Naive thymus-derived CD8-positive, alpha-beta T cell (primary cell): ENCODE measurements around the gene MYOF. TPM values are rescaled to one million over a fixed set of nuclear protein-coding genes. Genes with fewer than 3 reads are reported as not detected.
"Not testable (repeated sequence)": the region's sequence is repeated elsewhere in the genome, so short reads cannot be mapped to it uniquely, and the experiment has no call there.

ENCODE experiments used
- ATAC-seq, 2 donors: fragments of 150-1000 bp; cut with Tn5 transposase in 1 of 2; sonication (Bioruptor Pico), chemical (Tn5 transposase) in 1 of 2; 1 replicate in 1 of 2; 2 replicates in 1 of 2; pipeline ENCODE4 v1.10.0; 2021; ENCODE audit warnings: mild to moderate bottlenecking in 2 of 2, moderate library complexity in 2 of 2
- POLR2A ChIA-PET: fragments of 350-600 bp; sonication (Branson Sonifier 250); formaldehyde crosslinking; loops from one replicate; lab custom pipeline; 2021; ENCODE audit warnings: antibody characterized with exemption; lab: Charles Lee
- DNase-seq, 10 donors: peaks; one replicate each; pipeline versions ENCODE4 v3.0.0 to v3.0.0-alpha.2; 2020 to 2022
- H3K27ac Mint-ChIP-seq, 10 donors: one replicate each; pipeline ENCODE4 v1.8.0; 2020 to 2022; ENCODE audit warnings: mild to moderate bottlenecking in 10 of 10, mixed read lengths in 10 of 10, moderate library complexity in 4 of 10, inconsistent platforms in 1 of 10
- H3K27me3 Mint-ChIP-seq, 5 donors: one replicate each; pipeline ENCODE4 v1.8.0; 2021 to 2022; ENCODE audit warnings: mixed read lengths in 5 of 5
- H3K36me3 Mint-ChIP-seq, 3 donors: one replicate each; pipeline ENCODE4 v1.8.0; 2020 to 2022; ENCODE audit warnings: mixed read lengths in 3 of 3, mild to moderate bottlenecking in 2 of 3, inconsistent platforms in 1 of 3
- H3K4me1 Mint-ChIP-seq, 4 donors: one replicate each; pipeline ENCODE4 v1.8.0; 2021 to 2022; ENCODE audit warnings: mixed read lengths in 4 of 4
- H3K4me3 Mint-ChIP-seq, 10 donors: one replicate each; pipeline ENCODE4 v1.8.0; 2020 to 2022; ENCODE audit warnings: mild to moderate bottlenecking in 10 of 10, mixed read lengths in 10 of 10, moderate library complexity in 6 of 10, inconsistent platforms in 1 of 10
- H3K9me3 Mint-ChIP-seq, 9 donors: one replicate each; pipeline ENCODE4 v1.8.0; 2020 to 2022; ENCODE audit warnings: mixed read lengths in 9 of 9, mild to moderate bottlenecking in 3 of 9, inconsistent platforms in 1 of 9, moderate library complexity in 1 of 9
- polyA plus RNA-seq, 3 donors: library from polyadenylated mRNA; unstranded; fragments of 300-500 nt; fragmentation: Illumina TruSeq; gene quantifications; one replicate each; pipeline ENCODE4 v1.2.3, GENCODE V29; 2021
- total RNA-seq, 8 experiments: library from RNA in 2 of 8; stranded (reverse) in 2 of 8; gene quantifications; one replicate each; pipeline ENCODE4 v1.2.3 and lab custom pipeline; 2021 to 2026

MYOF gene
- total and polyA plus RNA-seq, 5 experiments from 2014 or later: 0.11 TPM; not detected in 4

- H3K27me3 Mint-ChIP-seq: no peaks in the 10 kb centered on the region
- POLR2A ChIA-PET: interaction anchor here (0.7 kb wide), 1 partner anchor 65 kb away, joined by 3 read pairs; no protein-coding TSS in a partner anchor
- H3K36me3 Mint-ChIP-seq: no peaks in the 10 kb centered on the region
- no peak for DNase-seq
- H3K4me1 Mint-ChIP-seq: peaks cover 0 to 2% (median 0%) of the 10 kb centered on the region in 4 donors
- peak overlapping the region in 3 of 10 donors; percentile 10 to 91 (median 81) for H3K27ac Mint-ChIP-seq
- no peak overlapping the region for H3K4me3 Mint-ChIP-seq
- no peaks in the 10 kb centered on the region for H3K9me3 Mint-ChIP-seq
- no peak for ATAC-seq
Observed at GRCh38 chr10:93445978-93446720, 36.0 kb downstream of the MYOF start.

GRCh38 chr10:93445097-93445960 is 36.8 kb downstream of the MYOF start:
- Mint-ChIP-seq H3K27me3 (no peaks in the 10 kb centered on the region), H3K4me1 (peaks cover 0 to 2% (median 0%) of the 10 kb centered on the region in 4 donors), H3K9me3 (no peaks in the 10 kb centered on the region), H3K27ac (peak overlapping the region in 2 of 10 donors; percentile 49 to 81), H3K4me3 (no peak overlapping the region), H3K36me3 (no peaks in the 10 kb centered on the region)
- DNase-seq (no peak), ATAC-seq (no peak)
- POLR2A ChIA-PET: interaction anchor here (0.5 kb wide), 1 partner anchor 38 kb away, joined by 4 read pairs; no protein-coding TSS in a partner anchor

GRCh38 chr10:93443481-93443880 is 38.7 kb downstream of the MYOF start:
- no peaks in the 10 kb centered on the region for H3K36me3 Mint-ChIP-seq
- H3K27me3 Mint-ChIP-seq: no peaks in the 10 kb centered on the region
- DNase-seq (no peak), ATAC-seq (no peak)
- H3K9me3 Mint-ChIP-seq: no peaks in the 10 kb centered on the region
- H3K4me1 Mint-ChIP-seq: peaks cover 0 to 2% (median 0%) of the 10 kb centered on the region in 4 donors
- POLR2A ChIA-PET: no interaction called here
- H3K27ac Mint-ChIP-seq: no peak overlapping the region
- no peak overlapping the region for H3K4me3 Mint-ChIP-seq

- ATAC-seq, H3K27me3 Mint-ChIP-seq, DNase-seq, POLR2A ChIA-PET, H3K4me1 Mint-ChIP-seq, H3K4me3 Mint-ChIP-seq, H3K27ac Mint-ChIP-seq, H3K9me3 Mint-ChIP-seq, H3K36me3 Mint-ChIP-seq: not testable (repeated sequence)
Observed at GRCh38 chr10:93442721-93443120, 39.4 kb downstream of the MYOF start.

GRCh38 chr10:93440591-93441091 is 41.5 kb downstream of the MYOF start:
- Mint-ChIP-seq H3K9me3 (no peaks in the 10 kb centered on the region), H3K27ac (no peak overlapping the region), H3K27me3 (peaks cover 0 to 1% (median 0%) of the 10 kb centered on the region in 5 donors), H3K4me3 (no peak overlapping the region), H3K4me1 (peaks cover 0 to 2% (median 0%) of the 10 kb centered on the region in 4 donors), H3K36me3 (no peaks in the 10 kb centered on the region)
- no peak for ATAC-seq
- DNase-seq: no peak
- POLR2A ChIA-PET: no interaction called here

GRCh38 chr10:93438613-93439253 is 43.4 kb downstream of the MYOF start:
- ATAC-seq (no peak), DNase-seq (no peak)
- POLR2A ChIA-PET: no interaction called here

GRCh38 chr10:93437946-93438612 is 44.1 kb downstream of the MYOF start:
- Mint-ChIP-seq H3K36me3 (no peaks in the 10 kb centered on the region), H3K9me3 (no peaks in the 10 kb centered on the region), H3K27ac (peak overlapping the region in 1 of 10 donors; percentile 6), H3K27me3 (peaks cover 0 to 1% (median 0%) of the 10 kb centered on the region in 5 donors), H3K4me1 (peaks cover 0 to 2% (median 0%) of the 10 kb centered on the region in 4 donors), H3K4me3 (no peak overlapping the region)
- DNase-seq (no peak), ATAC-seq (no peak)
- POLR2A ChIA-PET: no interaction called here

More at GRCh38 chr10:93438613-93439253, 43.4 kb downstream of the MYOF start:
- Mint-ChIP-seq H3K4me3 (no peak overlapping the region), H3K27ac (no peak overlapping the region), H3K27me3 (peaks cover 0 to 1% (median 0%) of the 10 kb centered on the region in 5 donors), H3K36me3 (no peaks in the 10 kb centered on the region), H3K4me1 (peaks cover 0 to 2% (median 0%) of the 10 kb centered on the region in 4 donors), H3K9me3 (no peaks in the 10 kb centered on the region)

GRCh38 chr10:93437086-93437945 is 44.8 kb downstream of the MYOF start:
- Mint-ChIP-seq H3K27ac (peak overlapping the region in 1 of 10 donors; percentile 18), H3K4me1 (peaks cover 0 to 2% (median 0%) of the 10 kb centered on the region in 4 donors)
- POLR2A ChIA-PET: no interaction called here

GRCh38 chr10:93436591-93437085 is 45.5 kb downstream of the MYOF start:
- H3K9me3 Mint-ChIP-seq: no peaks in the 10 kb centered on the region
- DNase-seq (no peak), ATAC-seq (no peak)
- no peak overlapping the region for H3K4me3 Mint-ChIP-seq
- peaks cover 0 to 2% (median 0%) of the 10 kb centered on the region in 4 donors for H3K4me1 Mint-ChIP-seq
- H3K36me3 Mint-ChIP-seq: no peaks in the 10 kb centered on the region
- H3K27me3 Mint-ChIP-seq: peaks cover 0 to 1% (median 0%) of the 10 kb centered on the region in 5 donors
- POLR2A ChIA-PET: no interaction called here
- H3K27ac Mint-ChIP-seq: peak overlapping the region in 1 of 10 donors; percentile 18

More at GRCh38 chr10:93437086-93437945, 44.8 kb downstream of the MYOF start:
- DNase-seq (no peak), ATAC-seq (no peak)
- H3K9me3 Mint-ChIP-seq: no peaks in the 10 kb centered on the region
- H3K27me3 Mint-ChIP-seq: peaks cover 0 to 1% (median 0%) of the 10 kb centered on the region in 5 donors
- H3K36me3 Mint-ChIP-seq: no peaks in the 10 kb centered on the region
- H3K4me3 Mint-ChIP-seq: no peak overlapping the region

GRCh38 chr10:93435621-93436397 is 46.3 kb downstream of the MYOF start:
- no peaks in the 10 kb centered on the region for H3K9me3 Mint-ChIP-seq
- peaks cover 0 to 1% (median 0%) of the 10 kb centered on the region in 5 donors for H3K27me3 Mint-ChIP-seq
- no peak overlapping the region for H3K27ac Mint-ChIP-seq
- DNase-seq (no peak), ATAC-seq (no peak)
- peaks cover 0 to 2% (median 0%) of the 10 kb centered on the region in 4 donors for H3K4me1 Mint-ChIP-seq
- H3K36me3 Mint-ChIP-seq: no peaks in the 10 kb centered on the region
- POLR2A ChIA-PET: no interaction called here
- H3K4me3 Mint-ChIP-seq: no peak overlapping the region
